Measurements from ENCODE around the gene PDIA3.
"Not testable (repeated sequence)": the region's sequence is repeated elsewhere in the genome, so short reads cannot be mapped to it uniquely, and the experiment has no call there.

Gene PDIA3

GRCh38 chr15:43777267-43777914 lies 31.2 kb downstream of the PDIA3 start:
- peak; percentile 63 for DNase-seq

GRCh38 chr15:43779016-43779415 lies 32.8 kb downstream of the PDIA3 start:
- DNase-seq = no peak

GRCh38 chr15:43789409-43789808 lies 43.2 kb downstream of the PDIA3 start:
- no peak for DNase-seq

- peak; percentile 92 for DNase-seq
These were observed 45.9 kb downstream of the PDIA3 start, which contains the start of gene SERF2 for GRCh38 chr15:43791993-43792760. SERF2 (plus strand) TSS chr15:43792320; CDS start chr15:43792377, 57 bp downstream.

GRCh38 chr15:43792761-43793476 lies 46.7 kb downstream of the PDIA3 start:
- no peak for DNase-seq

GRCh38 chr15:43793647-43794046 lies 47.4 kb downstream of the PDIA3 start:
- DNase-seq = no peak

- no peak for DNase-seq
These were observed 48.2 kb downstream of the PDIA3 start for GRCh38 chr15:43794269-43795037.

- no peak for DNase-seq
These were observed 49.0 kb downstream of the PDIA3 start for GRCh38 chr15:43795197-43795596.

- DNase-seq = no peak
These were observed 49.8 kb downstream of the PDIA3 start for GRCh38 chr15:43795997-43796396.

GRCh38 chr15:43796566-43796965 lies 50.3 kb downstream of the PDIA3 start:
- no peak for DNase-seq

GRCh38 chr15:43799209-43799944 lies 53.1 kb downstream of the PDIA3 start:
- no peak for DNase-seq

GRCh38 chr15:43799945-43800285 lies 53.7 kb downstream of the PDIA3 start, which contains the start of gene SERINC4:
SERINC4 (minus strand) TSS chr15:43800220; CDS start chr15:43799986, 234 bp downstream.
- DNase-seq = no peak

- DNase-seq = peak; percentile 74
These were observed 54.3 kb downstream of the PDIA3 start, which contains the start of gene HYPK for GRCh38 chr15:43800286-43801141. HYPK (plus strand) TSS chr15:43800599; CDS start chr15:43800623, 24 bp downstream.

GRCh38 chr15:43802676-43803075 lies 56.4 kb downstream of the PDIA3 start:
- not testable (repeated sequence) for DNase-seq

- no peak for DNase-seq
These were observed 62.3 kb downstream of the PDIA3 start for GRCh38 chr15:43808435-43808950.

- DNase-seq = no peak
These were observed 62.9 kb downstream of the PDIA3 start for GRCh38 chr15:43808960-43809678.

- DNase-seq = not testable (repeated sequence)
These were observed 68.8 kb downstream of the PDIA3 start for GRCh38 chr15:43815064-43815463.

- no peak for DNase-seq
These were observed 75.3 kb downstream of the PDIA3 start for GRCh38 chr15:43821505-43821904.
